Panc1 (cell line): ENCODE measurements around the gene SEC24A.

Experiments used
- POLR2AphosphoS5 ChIP-seq: IDR thresholded peaks from 2 replicates; pipeline ENCODE4 v1.6.1; 2012; ENCODE audit warnings: mild to moderate bottlenecking, low read depth, low read length, moderate library complexity
- SIN3A ChIP-seq: IDR thresholded peaks from 2 replicates; pipeline ENCODE4 v1.6.1; 2012; ENCODE audit warnings: low read depth, mild to moderate bottlenecking, low read length, moderate library complexity, borderline replicate concordance; ENCODE audit not compliant: insufficient read depth
- TCF7L2 ChIP-seq: IDR thresholded peaks from 2 replicates; pipeline ENCODE4 v1.6.1; 2011; ENCODE audit warnings: mild to moderate bottlenecking, low read depth, low read length, inconsistent platforms
- TF ChIP-seq, protein P1 (sequence below), 2 experiments: IDR thresholded peaks; 2 replicates each; pipeline ENCODE4 v1.6.1; 2011 to 2012; ENCODE audit warnings: low read depth in 2 of 2, control low read depth in 1 of 2, low read length in 1 of 2, mild to moderate bottlenecking in 1 of 2, moderate library complexity in 1 of 2; ENCODE audit not compliant: insufficient read depth in 1 of 2
- TF ChIP-seq, protein P2 (sequence below): fragments of 450-650 bp; IDR thresholded peaks from 2 replicates; pipeline ENCODE4 v1.5.1; 2017; ENCODE audit warnings: mild to moderate bottlenecking

DNA sequence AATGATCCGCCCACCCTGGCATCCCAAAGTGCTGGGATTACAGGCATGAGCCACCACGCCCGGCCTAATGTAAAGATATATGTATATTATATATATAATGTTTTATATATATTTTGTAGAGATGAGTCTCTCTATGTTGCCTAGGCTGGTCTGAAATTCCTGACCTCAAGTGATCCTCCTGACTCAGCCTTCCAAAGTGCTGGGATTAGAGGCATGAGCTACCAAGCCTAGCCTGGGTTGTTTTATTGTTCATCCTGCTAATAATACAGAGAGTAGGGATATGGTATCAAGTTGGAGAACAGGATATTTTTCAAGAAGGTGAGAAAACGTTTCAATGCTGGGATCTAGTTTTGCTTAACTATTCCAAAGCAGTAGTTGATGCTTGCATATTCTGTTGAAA lies 2.9 kb downstream of the SEC24A start:
- TF ChIP-seq, protein P1, sequence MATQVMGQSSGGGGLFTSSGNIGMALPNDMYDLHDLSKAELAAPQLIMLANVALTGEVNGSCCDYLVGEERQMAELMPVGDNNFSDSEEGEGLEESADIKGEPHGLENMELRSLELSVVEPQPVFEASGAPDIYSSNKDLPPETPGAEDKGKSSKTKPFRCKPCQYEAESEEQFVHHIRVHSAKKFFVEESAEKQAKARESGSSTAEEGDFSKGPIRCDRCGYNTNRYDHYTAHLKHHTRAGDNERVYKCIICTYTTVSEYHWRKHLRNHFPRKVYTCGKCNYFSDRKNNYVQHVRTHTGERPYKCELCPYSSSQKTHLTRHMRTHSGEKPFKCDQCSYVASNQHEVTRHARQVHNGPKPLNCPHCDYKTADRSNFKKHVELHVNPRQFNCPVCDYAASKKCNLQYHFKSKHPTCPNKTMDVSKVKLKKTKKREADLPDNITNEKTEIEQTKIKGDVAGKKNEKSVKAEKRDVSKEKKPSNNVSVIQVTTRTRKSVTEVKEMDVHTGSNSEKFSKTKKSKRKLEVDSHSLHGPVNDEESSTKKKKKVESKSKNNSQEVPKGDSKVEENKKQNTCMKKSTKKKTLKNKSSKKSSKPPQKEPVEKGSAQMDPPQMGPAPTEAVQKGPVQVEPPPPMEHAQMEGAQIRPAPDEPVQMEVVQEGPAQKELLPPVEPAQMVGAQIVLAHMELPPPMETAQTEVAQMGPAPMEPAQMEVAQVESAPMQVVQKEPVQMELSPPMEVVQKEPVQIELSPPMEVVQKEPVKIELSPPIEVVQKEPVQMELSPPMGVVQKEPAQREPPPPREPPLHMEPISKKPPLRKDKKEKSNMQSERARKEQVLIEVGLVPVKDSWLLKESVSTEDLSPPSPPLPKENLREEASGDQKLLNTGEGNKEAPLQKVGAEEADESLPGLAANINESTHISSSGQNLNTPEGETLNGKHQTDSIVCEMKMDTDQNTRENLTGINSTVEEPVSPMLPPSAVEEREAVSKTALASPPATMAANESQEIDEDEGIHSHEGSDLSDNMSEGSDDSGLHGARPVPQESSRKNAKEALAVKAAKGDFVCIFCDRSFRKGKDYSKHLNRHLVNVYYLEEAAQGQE (IDR thresholded peaks at IDR 0.05; ENCODE audit: insufficient read depth in 1 of 2, low read depth in 2 of 2, low read length in 1 of 2): no peak
- TF ChIP-seq TCF7L2: no peak
- no peak for TF ChIP-seq POLR2AphosphoS5
- TF ChIP-seq, protein P2, sequence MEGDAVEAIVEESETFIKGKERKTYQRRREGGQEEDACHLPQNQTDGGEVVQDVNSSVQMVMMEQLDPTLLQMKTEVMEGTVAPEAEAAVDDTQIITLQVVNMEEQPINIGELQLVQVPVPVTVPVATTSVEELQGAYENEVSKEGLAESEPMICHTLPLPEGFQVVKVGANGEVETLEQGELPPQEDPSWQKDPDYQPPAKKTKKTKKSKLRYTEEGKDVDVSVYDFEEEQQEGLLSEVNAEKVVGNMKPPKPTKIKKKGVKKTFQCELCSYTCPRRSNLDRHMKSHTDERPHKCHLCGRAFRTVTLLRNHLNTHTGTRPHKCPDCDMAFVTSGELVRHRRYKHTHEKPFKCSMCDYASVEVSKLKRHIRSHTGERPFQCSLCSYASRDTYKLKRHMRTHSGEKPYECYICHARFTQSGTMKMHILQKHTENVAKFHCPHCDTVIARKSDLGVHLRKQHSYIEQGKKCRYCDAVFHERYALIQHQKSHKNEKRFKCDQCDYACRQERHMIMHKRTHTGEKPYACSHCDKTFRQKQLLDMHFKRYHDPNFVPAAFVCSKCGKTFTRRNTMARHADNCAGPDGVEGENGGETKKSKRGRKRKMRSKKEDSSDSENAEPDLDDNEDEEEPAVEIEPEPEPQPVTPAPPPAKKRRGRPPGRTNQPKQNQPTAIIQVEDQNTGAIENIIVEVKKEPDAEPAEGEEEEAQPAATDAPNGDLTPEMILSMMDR: no peak
- no peak for TF ChIP-seq SIN3A
